ENCODE data around the gene NSUN5. TPM values are rescaled to one million over a fixed set of nuclear protein-coding genes. Genes with fewer than 3 reads are reported as not detected.
"Not testable (repeated sequence)": the region's sequence is repeated elsewhere in the genome, so short reads cannot be mapped to it uniquely, and the experiment has no call there.

The NSUN5 gene
- total RNA-seq, 1 donor from 2014 or later: 50.1 TPM

GRCh38 chr7:73327449-73327848, 18.8 kb upstream of the NSUN5 start:
- intact Hi-C loops (cut with micrococcal nuclease): loop anchor here (5.0 kb wide), 1 partner anchor 260 kb away; no protein-coding TSS in a partner anchor

- intact Hi-C loops (cut with micrococcal nuclease): loop anchor here (5.0 kb wide), 1 partner anchor 262 kb away; no protein-coding TSS in a partner anchor
Observed at GRCh38 chr7:73325424-73325823, 16.8 kb upstream of the NSUN5 start.

- intact Hi-C loops (cut with micrococcal nuclease): not testable (repeated sequence)
Observed at GRCh38 chr7:73324081-73324845, 15.6 kb upstream of the NSUN5 start.

- intact Hi-C loops (cut with micrococcal nuclease): not testable (repeated sequence)
Observed at GRCh38 chr7:73323434-73324080, 14.9 kb upstream of the NSUN5 start.

- intact Hi-C loops (cut with micrococcal nuclease): not testable (repeated sequence)
Observed at GRCh38 chr7:73320009-73320408, 11.4 kb upstream of the NSUN5 start.

GRCh38 chr7:73319541-73319940, 10.9 kb upstream of the NSUN5 start:
- intact Hi-C loops (cut with micrococcal nuclease): not testable (repeated sequence)

GRCh38 chr7:73318656-73319204, 10.1 kb upstream of the NSUN5 start:
- intact Hi-C loops (cut with micrococcal nuclease): not testable (repeated sequence)

- intact Hi-C loops (cut with micrococcal nuclease): no loop called here
Observed at GRCh38 chr7:73316521-73316920, 7.9 kb upstream of the NSUN5 start.

- intact Hi-C loops (cut with micrococcal nuclease): no loop called here
Observed at GRCh38 chr7:73314271-73314670, 5.6 kb upstream of the NSUN5 start.

GRCh38 chr7:73313521-73313906, 4.9 kb upstream of the NSUN5 start:
- intact Hi-C loops (cut with micrococcal nuclease): no loop called here

- intact Hi-C loops (cut with micrococcal nuclease): no loop called here
Observed at GRCh38 chr7:73312831-73313520, 4.3 kb upstream of the NSUN5 start.

GRCh38 chr7:73311421-73311820, 2.8 kb upstream of the NSUN5 start:
- intact Hi-C loops (cut with micrococcal nuclease): not testable (repeated sequence)

GRCh38 chr7:73308074-73308664, 457 bp downstream of the NSUN5 start:
- intact Hi-C loops (cut with micrococcal nuclease): no loop called here

- intact Hi-C loops (cut with micrococcal nuclease): no loop called here
Observed at GRCh38 chr7:73307436-73307835, 1.2 kb downstream of the NSUN5 start.

GRCh38 chr7:73304612-73305387, 3.8 kb downstream of the NSUN5 start:
- intact Hi-C loops (cut with micrococcal nuclease): not testable (repeated sequence)

GRCh38 chr7:73304071-73304470, 4.6 kb downstream of the NSUN5 start:
- intact Hi-C loops (cut with micrococcal nuclease): no loop called here

GRCh38 chr7:73303546-73303945, 5.1 kb downstream of the NSUN5 start:
- intact Hi-C loops (cut with micrococcal nuclease): no loop called here

- intact Hi-C loops (cut with micrococcal nuclease): not testable (repeated sequence)
Observed at GRCh38 chr7:73302846-73303245, 5.8 kb downstream of the NSUN5 start.

GRCh38 chr7:73301108-73301507, 7.5 kb downstream of the NSUN5 start:
- intact Hi-C loops (cut with micrococcal nuclease): not testable (repeated sequence)

GRCh38 chr7:73299812-73300211, 8.8 kb downstream of the NSUN5 start:
- intact Hi-C loops (cut with micrococcal nuclease): not testable (repeated sequence)

- intact Hi-C loops (cut with micrococcal nuclease): not testable (repeated sequence)
Observed at GRCh38 chr7:73297706-73298105, 10.9 kb downstream of the NSUN5 start.

Data from T-helper 2 cell treated with Interferon-gamma antibody and Interleukin-4, amounts not matched to agents 100 ng/mL and 5 ng/mL, for 36 hours (primary cell).